Mucosa of descending colon (tissue), 3 donors: ENCODE results near the gene LONP2. TPM values are rescaled to one million over a fixed set of nuclear protein-coding genes. Genes with fewer than 3 reads are reported as not detected.

Source experiments
- ATAC-seq: fragments of 200-7000 bp; cut with Tn5 transposase; one replicate; pipeline ENCODE4 v1.9.1; 2020; ENCODE audit warnings: mild to moderate bottlenecking, moderate library complexity
- DNase-seq, 3 donors: peaks; one replicate each; pipeline ENCODE4 v3.0.0-alpha.2; 2020
- H3K36me3 ChIP-seq: fragments of 200-600 bp; one replicate; pipeline ENCODE4 v1.8.0; 2021; ENCODE audit warnings: low read depth, mild to moderate bottlenecking
- H3K4me1 ChIP-seq: fragments of 200-600 bp; one replicate; pipeline ENCODE4 v1.8.0; 2021; ENCODE audit warnings: low read depth, mild to moderate bottlenecking
- H3K4me3 ChIP-seq: fragments of 200-600 bp; one replicate; pipeline ENCODE4 v1.8.0; 2021; ENCODE audit warnings: mild to moderate bottlenecking
- H3K9me3 ChIP-seq: fragments of 200-600 bp; one replicate; pipeline ENCODE4 v1.8.0; 2021; ENCODE audit warnings: mild to moderate bottlenecking
- CTCF ChIP-seq: fragments of 200-600 bp; IDR thresholded peaks from one replicate; pipeline ENCODE4 v1.8.0; 2022; ENCODE audit warnings: antibody characterized with exemption, mild to moderate bottlenecking
- intact Hi-C, 2 donors: fragments of 100-400 bp; cut with DNase I in 1 of 2; cut with micrococcal nuclease in 1 of 2; formaldehyde crosslinking; loops; one replicate each; pipeline versions ENCODE4 v1.11.0 to v1.11.1; 2022; cut with DNase I, micrococcal nuclease
- total RNA-seq, 3 donors: library from RNA; stranded (reverse); fragmentation: NEBNext Ultra II Directional in 2 of 3; extraction: Animal tissue kit (Norgen Biotek cat#: 25700) in 2 of 3; gene quantifications; one replicate each; pipeline versions ENCODE4 v1.2.1 to v1.2.4, GENCODE V29; 2021 to 2023
- donor health status: DM: no; HTN: no; CAD: no; lungs with moderate emphysema.
- donor health status: DM: no; HTN: no; CAD: no.
- donor health status: DM: no; HTN: yes; CAD: no.

LONP2 gene
- total RNA-seq, 3 donors from 2014 or later, result 55.8 to 80.4 (median 68.4) TPM

GRCh38 chr16:48215738-48216137, 28.4 kb upstream of the LONP2 start:
- peak; percentile 79 for ATAC-seq
- no peak for TF ChIP-seq CTCF
- intact Hi-C loops, result no loop called here

GRCh38 chr16:48217708-48218107, 26.4 kb upstream of the LONP2 start:
- Histone ChIP-seq H3K4me3 (no peak overlapping the region), H3K36me3 (no peaks in the 10 kb centered on the region), H3K9me3 (no peaks in the 10 kb centered on the region), H3K4me1 (no peaks in the 10 kb centered on the region)
- no peak for ATAC-seq
- no peak for DNase-seq
- TF ChIP-seq CTCF, result no peak
- intact Hi-C loops, result no loop called here

More at GRCh38 chr16:48215738-48216137, 28.4 kb upstream of the LONP2 start:
- Histone ChIP-seq H3K4me3 (no peak overlapping the region), H3K4me1 (no peaks in the 10 kb centered on the region), H3K36me3 (no peaks in the 10 kb centered on the region), H3K9me3 (no peaks in the 10 kb centered on the region)
- no peak for DNase-seq

- intact Hi-C loops, result no loop called here
- ATAC-seq (no peak), DNase-seq (no peak)
- no peaks in the 10 kb centered on the region for H3K4me1 ChIP-seq
- TF ChIP-seq CTCF, result no peak
- no peak overlapping the region for H3K4me3 ChIP-seq
- no peaks in the 10 kb centered on the region for H3K9me3 ChIP-seq
- H3K36me3 ChIP-seq, result no peaks in the 10 kb centered on the region
Measured at GRCh38 chr16:48218473-48218872, 25.6 kb upstream of the LONP2 start.

GRCh38 chr16:48220891-48221290, 23.2 kb upstream of the LONP2 start:
- no peak for TF ChIP-seq CTCF
- Histone ChIP-seq H3K36me3 (no peaks in the 10 kb centered on the region), H3K4me1 (no peaks in the 10 kb centered on the region), H3K9me3 (no peaks in the 10 kb centered on the region), H3K4me3 (no peak overlapping the region)
- no peak for ATAC-seq
- DNase-seq, result no peak
- intact Hi-C loops, result no loop called here

- intact Hi-C loops, result no loop called here
- no peaks in the 10 kb centered on the region for H3K9me3 ChIP-seq
- H3K4me3 ChIP-seq, result no peak overlapping the region
- H3K36me3 ChIP-seq, result no peaks in the 10 kb centered on the region
- no peaks in the 10 kb centered on the region for H3K4me1 ChIP-seq
- no peak for TF ChIP-seq CTCF
- DNase-seq (no peak), ATAC-seq (no peak)
Measured at GRCh38 chr16:48223490-48223889, 20.6 kb upstream of the LONP2 start.

GRCh38 chr16:48225456-48225855, 18.6 kb upstream of the LONP2 start:
- Histone ChIP-seq H3K4me3 (no peak overlapping the region), H3K36me3 (no peaks in the 10 kb centered on the region), H3K9me3 (no peaks in the 10 kb centered on the region), H3K4me1 (no peaks in the 10 kb centered on the region)
- DNase-seq (no peak), ATAC-seq (no peak)
- intact Hi-C loops, result no loop called here
- no peak for TF ChIP-seq CTCF
